RWPE1 (cell line): Measurements from ENCODE around the gene FNDC3B.

Experiments
- CTCF ChIA-PET: fragments of 350-600 bp; sonication (Branson Sonifier 250); formaldehyde crosslinking; extraction: SDS; loops from one replicate; lab custom pipeline; 2021; lab: Yijun Ruan, JAX
- POLR2A ChIA-PET: fragments of 400-600 bp; formaldehyde crosslinking; extraction: SDS; loops from one replicate; lab custom pipeline; 2020; ENCODE audit warnings: antibody characterized with exemption; ENCODE audit not compliant: low non-redundant PET; lab: Yijun Ruan, JAX
- DNase-seq: peaks from one replicate; pipeline ENCODE4 v3.0.0; 2012; ENCODE audit warnings: low spot score
- H3K27ac ChIP-seq: fragments of 450-650 bp; 2 replicates; pipeline ENCODE4 v1.5.1; 2017
- CTCF ChIP-seq: fragments of 450-650 bp; conservative IDR thresholded peaks from 2 replicates; pipeline ENCODE4 v1.5.1; 2017; ENCODE audit warnings: low read depth, mild to moderate bottlenecking

Gene FNDC3B

GRCh38 chr3:172070269-172070668 lies 30.9 kb downstream of the FNDC3B start:
- H3K27ac ChIP-seq: no peak overlapping the region
- no peak for DNase-seq
- ChIA-PET CTCF (no interaction called here), POLR2A (no interaction called here)
- no peak for TF ChIP-seq CTCF

DNA sequence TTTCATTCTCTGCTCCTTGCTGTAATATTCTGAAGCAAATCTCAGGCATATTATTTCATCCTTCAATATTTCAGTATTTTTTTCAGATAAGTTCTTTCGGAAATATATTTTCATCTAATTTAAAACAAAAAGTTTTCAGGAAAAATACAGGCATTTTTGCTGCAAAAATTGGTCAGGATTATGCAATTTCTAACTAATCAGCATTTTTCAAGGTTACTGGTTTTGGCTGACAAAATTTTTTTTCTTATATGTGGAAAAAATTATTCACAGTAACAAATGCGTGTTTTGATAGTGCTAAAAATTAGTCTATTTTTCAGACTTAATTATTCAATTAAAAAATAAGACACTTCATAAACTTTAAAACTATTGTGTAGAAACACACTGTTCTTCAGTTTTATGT lies 31.4 kb downstream of the FNDC3B start:
- no peak for TF ChIP-seq CTCF
- ChIA-PET POLR2A (no interaction called here), CTCF (no interaction called here)
- no peak for DNase-seq
- H3K27ac ChIP-seq: no peak overlapping the region

- H3K27ac ChIP-seq: no peak overlapping the region
- no peak for DNase-seq
- CTCF ChIA-PET: no interaction called here
- TF ChIP-seq CTCF: no peak
- POLR2A ChIA-PET: no interaction called here
These were observed 32.5 kb downstream of the FNDC3B start for GRCh38 chr3:172071780-172072330.

GRCh38 chr3:172072543-172072942 lies 33.2 kb downstream of the FNDC3B start:
- no peak for DNase-seq
- ChIA-PET CTCF (no interaction called here), POLR2A (no interaction called here)
- TF ChIP-seq CTCF: no peak
- no peak overlapping the region for H3K27ac ChIP-seq

- no peak for DNase-seq
- POLR2A ChIA-PET: no interaction called here
- CTCF ChIA-PET: no interaction called here
These were observed 34.0 kb downstream of the FNDC3B start for GRCh38 chr3:172073262-172073915.

GRCh38 chr3:172074032-172074431 lies 34.7 kb downstream of the FNDC3B start:
- no peak overlapping the region for H3K27ac ChIP-seq
- no peak for TF ChIP-seq CTCF
- POLR2A ChIA-PET: no interaction called here
- DNase-seq: no peak
- CTCF ChIA-PET: no interaction called here

More at GRCh38 chr3:172073262-172073915, 34.0 kb downstream of the FNDC3B start:
- no peak overlapping the region for H3K27ac ChIP-seq
- no peak for TF ChIP-seq CTCF
